T-helper 9 cell (primary cell): ENCODE results near the gene TTC39B.
"Not testable (repeated sequence)": the region's sequence is repeated elsewhere in the genome, so short reads cannot be mapped to it uniquely, and the experiment has no call there.

Experiments used
- DNase-seq: peaks from one replicate; pipeline ENCODE4 v3.0.0-alpha.2; 2020
- total RNA-seq, 2 donors: gene quantifications; one replicate each; lab custom pipeline; 2026; lab: John Stamatoyannopoulos, UW

Gene TTC39B
- 68.1 to 69.0 reads per million in 2 donors for total RNA-seq

GRCh38 chr9:15306757-15307522, at the start of gene TTC39B:
Gene TTC39B (minus strand): TSS chr9:15307216. CDS start chr9:15307125, 91 bp downstream.
- peak; percentile 73 for DNase-seq

- no peak for DNase-seq
These were observed 48.7 kb upstream of the TTC39B start for GRCh38 chr9:15355669-15356068.

GRCh38 chr9:15354713-15355112, 47.7 kb upstream of the TTC39B start:
- no peak for DNase-seq

GRCh38 chr9:15353892-15354291, 46.9 kb upstream of the TTC39B start:
- no peak for DNase-seq

GRCh38 chr9:15352306-15352705, 45.3 kb upstream of the TTC39B start:
- DNase-seq = no peak

GRCh38 chr9:15349892-15350761, 43.1 kb upstream of the TTC39B start:
- no peak for DNase-seq

- no peak for DNase-seq
These were observed 39.8 kb upstream of the TTC39B start for GRCh38 chr9:15346837-15347236.

- no peak for DNase-seq
These were observed 37.2 kb upstream of the TTC39B start for GRCh38 chr9:15344191-15344590.

- DNase-seq = no peak
These were observed 26.4 kb upstream of the TTC39B start for GRCh38 chr9:15333376-15333881.

- no peak for DNase-seq
These were observed 25.9 kb upstream of the TTC39B start for GRCh38 chr9:15332939-15333338.

- DNase-seq = no peak
These were observed 22.6 kb upstream of the TTC39B start for GRCh38 chr9:15329539-15330109.

- DNase-seq = no peak
These were observed 21.9 kb upstream of the TTC39B start for GRCh38 chr9:15328946-15329345.

GRCh38 chr9:15322695-15323094, 15.7 kb upstream of the TTC39B start:
- not testable (repeated sequence) for DNase-seq

GRCh38 chr9:15319661-15320060, 12.6 kb upstream of the TTC39B start:
- DNase-seq = not testable (repeated sequence)

- DNase-seq = no peak
These were observed 10.8 kb upstream of the TTC39B start for GRCh38 chr9:15317836-15318235.

GRCh38 chr9:15311607-15312006, 4.6 kb upstream of the TTC39B start:
- no peak for DNase-seq

- no peak for DNase-seq
These were observed 3.3 kb upstream of the TTC39B start for GRCh38 chr9:15310107-15310850.

GRCh38 chr9:15308511-15308910, 1.5 kb upstream of the TTC39B start:
- no peak for DNase-seq

GRCh38 chr9:15307523-15307841, 466 bp upstream of the TTC39B start:
- DNase-seq = no peak

- DNase-seq = peak; percentile 39
These were observed 804 bp downstream of the TTC39B start for GRCh38 chr9:15306068-15306756.

- DNase-seq = no peak
These were observed 1.5 kb downstream of the TTC39B start for GRCh38 chr9:15305470-15305869.

- DNase-seq = no peak
These were observed 2.4 kb downstream of the TTC39B start for GRCh38 chr9:15304632-15305031.
